ENCODE data around the gene LEO1.

The LEO1 gene

DNA sequence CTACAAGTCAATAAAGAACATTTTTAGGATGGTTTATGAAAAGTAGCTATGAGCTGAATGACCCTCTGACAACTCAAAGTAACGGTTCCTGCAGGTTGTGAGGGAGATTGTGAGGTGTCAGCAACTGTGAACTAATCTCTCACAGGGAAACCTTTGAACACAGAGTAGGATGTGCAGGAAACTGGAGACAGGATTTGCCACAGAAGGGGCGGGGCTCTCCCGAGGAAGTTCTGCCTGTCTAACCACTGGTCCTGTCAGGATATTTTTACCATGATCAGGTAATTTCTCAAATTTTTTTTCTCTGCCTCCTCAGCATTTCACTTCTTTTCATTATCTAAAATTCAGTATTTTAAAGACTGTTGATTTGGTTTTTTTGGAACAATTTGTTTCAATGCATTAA is 33.3 kb downstream of the LEO1 start:
- no peak for TF ChIP-seq PAX5 (IDR thresholded peaks at IDR 0.05; ENCODE audit: insufficient read depth, low read length, severe bottlenecking)
- DNase-seq (ENCODE audit: insufficient read length, low spot score) (no peak), FAIRE-seq (no peak)

DNA sequence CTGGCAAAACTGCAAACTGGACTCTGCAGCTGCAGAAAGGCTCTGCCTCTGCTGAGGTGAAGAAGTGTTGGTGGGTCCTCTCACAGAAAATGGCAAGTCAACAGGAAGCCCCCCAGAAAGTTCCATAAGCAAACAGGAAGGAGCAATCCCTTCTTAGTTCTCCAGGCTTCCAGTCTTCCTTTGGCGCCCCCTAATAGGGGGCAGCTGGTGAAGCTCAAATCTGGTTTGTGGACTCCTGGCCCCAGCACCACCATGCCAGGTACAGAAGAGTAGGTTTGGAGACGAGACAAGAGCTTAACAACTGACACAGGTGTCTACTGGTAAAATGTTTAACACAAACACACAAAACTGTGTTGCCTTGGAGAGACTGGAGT is 35.5 kb downstream of the LEO1 start:
- DNase-seq (ENCODE audit: insufficient read length, low spot score) = no peak
- no peak for FAIRE-seq
- TF ChIP-seq POLR2A (IDR thresholded peaks at IDR 0.05; ENCODE audit: low read depth, low read length) = no peak
- TF ChIP-seq TAF1 (IDR thresholded peaks at IDR 0.05; ENCODE audit: low read depth, low read length) = no peak
- no peak for TF ChIP-seq SPI1 (IDR thresholded peaks at IDR 0.05; ENCODE audit: low read depth, low read length)
- no peak for TF ChIP-seq POU2F2 (IDR thresholded peaks at IDR 0.05; ENCODE audit: low read depth, low read length)
- no peak for TF ChIP-seq PAX5 (IDR thresholded peaks at IDR 0.05; ENCODE audit: insufficient read depth, low read length, severe bottlenecking)
- no peak for TF ChIP-seq POLR2AphosphoS5 (IDR thresholded peaks at IDR 0.05; ENCODE audit: low read depth, low read length)

- no peak for TF ChIP-seq PAX5 (IDR thresholded peaks at IDR 0.05; ENCODE audit: insufficient read depth, low read length, severe bottlenecking)
- no peak for TF ChIP-seq TAF1 (IDR thresholded peaks at IDR 0.05; ENCODE audit: low read depth, low read length)
- no peak for TF ChIP-seq POU2F2 (IDR thresholded peaks at IDR 0.05; ENCODE audit: low read depth, low read length)
- no peak for TF ChIP-seq POLR2A (IDR thresholded peaks at IDR 0.05; ENCODE audit: low read depth, low read length)
- peak; percentile 92 for TF ChIP-seq SPI1 (IDR thresholded peaks at IDR 0.05; ENCODE audit: low read depth, low read length)
- no peak for TF ChIP-seq POLR2AphosphoS5 (IDR thresholded peaks at IDR 0.05; ENCODE audit: low read depth, low read length)
- FAIRE-seq (peak; percentile 82), DNase-seq (ENCODE audit: insufficient read length, low spot score) (peak; percentile 47)
These were observed 36.0 kb downstream of the LEO1 start for GRCh38 chr15:51935466-51936104.

- FAIRE-seq = no peak
These were observed 39.4 kb downstream of the LEO1 start for GRCh38 chr15:51932161-51932560.

DNA sequence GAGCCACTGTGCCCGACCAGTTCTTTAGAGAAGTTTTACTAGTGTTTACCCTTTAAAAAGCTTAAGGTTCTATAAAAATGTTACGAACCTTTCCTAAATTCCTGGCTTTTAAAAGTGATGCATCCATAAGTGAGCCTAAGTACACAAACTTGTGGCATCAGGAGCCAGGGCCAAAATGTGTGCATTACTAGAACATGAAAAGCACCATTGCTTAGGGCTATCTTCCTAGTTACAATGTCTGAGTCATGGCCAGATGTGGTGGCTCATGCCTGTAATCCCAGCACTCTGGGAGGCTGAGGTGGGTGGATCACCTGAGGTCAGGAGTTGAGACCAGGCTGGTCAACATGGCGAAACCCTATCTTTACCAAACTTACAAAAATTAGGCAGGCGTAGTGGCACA is 39.9 kb downstream of the LEO1 start:
- TF ChIP-seq PAX5 (IDR thresholded peaks at IDR 0.05; ENCODE audit: insufficient read depth, low read length, severe bottlenecking) (no peak), POU2F2 (IDR thresholded peaks at IDR 0.05; ENCODE audit: low read depth, low read length) (no peak)
- no peak for FAIRE-seq
- no peak for DNase-seq (ENCODE audit: insufficient read length, low spot score)

More at GRCh38 chr15:51932161-51932560, 39.4 kb downstream of the LEO1 start:
- TF ChIP-seq POLR2AphosphoS5 (IDR thresholded peaks at IDR 0.05; ENCODE audit: low read depth, low read length) (no peak), TAF1 (IDR thresholded peaks at IDR 0.05; ENCODE audit: low read depth, low read length) (no peak), POU2F2 (IDR thresholded peaks at IDR 0.05; ENCODE audit: low read depth, low read length) (no peak), PAX5 (IDR thresholded peaks at IDR 0.05; ENCODE audit: insufficient read depth, low read length, severe bottlenecking) (no peak), POLR2A (IDR thresholded peaks at IDR 0.05; ENCODE audit: low read depth, low read length) (no peak), SPI1 (IDR thresholded peaks at IDR 0.05; ENCODE audit: low read depth, low read length) (no peak)
- DNase-seq (ENCODE audit: insufficient read length, low spot score) = no peak

GRCh38 chr15:51931016-51931415 is 40.6 kb downstream of the LEO1 start:
- DNase-seq (ENCODE audit: insufficient read length, low spot score) (no peak), FAIRE-seq (no peak)
- TF ChIP-seq POLR2A (IDR thresholded peaks at IDR 0.05; ENCODE audit: low read depth, low read length) (no peak), SPI1 (IDR thresholded peaks at IDR 0.05; ENCODE audit: low read depth, low read length) (no peak), POU2F2 (IDR thresholded peaks at IDR 0.05; ENCODE audit: low read depth, low read length) (no peak), PAX5 (IDR thresholded peaks at IDR 0.05; ENCODE audit: insufficient read depth, low read length, severe bottlenecking) (no peak), TAF1 (IDR thresholded peaks at IDR 0.05; ENCODE audit: low read depth, low read length) (no peak), POLR2AphosphoS5 (IDR thresholded peaks at IDR 0.05; ENCODE audit: low read depth, low read length) (no peak)

DNA sequence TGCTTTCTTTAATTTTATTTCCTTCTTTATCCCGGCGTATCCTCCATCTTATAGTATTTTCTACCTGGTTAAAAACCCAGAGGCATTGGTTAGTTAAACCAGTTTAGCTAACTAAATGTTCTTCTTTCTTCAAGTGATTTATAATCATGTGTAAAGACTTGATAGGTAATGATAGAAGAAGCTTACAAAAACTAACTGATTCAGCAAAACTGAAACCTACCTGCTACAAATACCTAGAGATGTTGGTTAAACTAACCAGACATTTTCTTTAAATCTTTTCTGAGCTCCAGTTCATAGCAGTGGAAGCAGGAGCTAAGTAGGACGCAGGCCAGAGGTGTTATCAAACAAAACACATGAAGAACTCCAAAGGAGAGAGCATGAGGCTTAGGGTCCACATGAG is 44.8 kb downstream of the LEO1 start:
- FAIRE-seq (no peak), DNase-seq (ENCODE audit: insufficient read length, low spot score) (no peak)
- TF ChIP-seq POLR2A (IDR thresholded peaks at IDR 0.05; ENCODE audit: low read depth, low read length) (no peak), POU2F2 (IDR thresholded peaks at IDR 0.05; ENCODE audit: low read depth, low read length) (no peak), PAX5 (IDR thresholded peaks at IDR 0.05; ENCODE audit: insufficient read depth, low read length, severe bottlenecking) (no peak), SPI1 (IDR thresholded peaks at IDR 0.05; ENCODE audit: low read depth, low read length) (no peak), TAF1 (IDR thresholded peaks at IDR 0.05; ENCODE audit: low read depth, low read length) (no peak), POLR2AphosphoS5 (IDR thresholded peaks at IDR 0.05; ENCODE audit: low read depth, low read length) (no peak)

DNA sequence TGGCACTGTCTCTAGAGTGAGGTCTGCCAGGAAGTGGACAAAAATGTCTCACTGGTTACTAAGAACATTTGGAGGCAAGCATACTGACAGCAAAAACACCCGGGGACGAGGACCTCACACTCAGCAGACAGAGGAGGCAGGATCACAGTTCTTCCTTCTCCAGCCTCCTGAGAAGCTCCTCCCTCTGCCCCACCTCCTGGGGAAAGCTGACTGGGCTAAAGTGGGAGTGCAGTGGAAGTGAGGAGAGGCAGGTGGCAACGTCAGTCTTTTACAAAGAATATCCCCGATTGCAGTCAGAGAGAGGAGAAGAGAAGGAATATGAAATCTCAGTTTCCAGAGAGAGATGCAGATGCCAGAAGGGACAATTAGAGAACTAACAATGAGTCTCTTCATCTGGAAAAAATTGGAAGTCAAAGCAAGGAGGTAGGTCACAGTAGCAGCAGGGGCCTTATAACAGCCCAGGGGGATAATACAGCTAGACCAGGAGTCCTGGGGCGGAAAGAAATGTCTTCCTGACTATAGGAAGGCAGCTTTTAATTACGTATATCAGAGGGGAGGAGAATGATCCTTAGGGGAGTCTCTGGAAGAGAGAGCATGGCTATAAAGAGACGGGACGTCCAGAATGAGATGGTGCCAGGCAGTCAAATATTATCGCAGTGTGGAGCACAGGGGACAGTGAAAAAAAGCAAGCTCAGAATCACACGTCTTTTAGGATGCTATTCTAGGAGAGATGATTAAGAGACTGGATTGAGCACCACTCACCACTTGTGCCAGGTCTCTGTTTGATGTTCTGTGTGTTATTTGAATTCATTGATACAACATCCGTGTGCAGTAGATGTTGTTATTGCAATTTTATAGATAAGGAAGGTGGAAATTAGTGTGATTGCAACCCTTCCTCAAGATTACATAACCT is 47.2 kb downstream of the LEO1 start:
- TF ChIP-seq SPI1 (IDR thresholded peaks at IDR 0.05; ENCODE audit: low read depth, low read length) (no peak), POLR2AphosphoS5 (IDR thresholded peaks at IDR 0.05; ENCODE audit: low read depth, low read length) (no peak), POU2F2 (IDR thresholded peaks at IDR 0.05; ENCODE audit: low read depth, low read length) (no peak)
- FAIRE-seq (no peak), DNase-seq (ENCODE audit: insufficient read length, low spot score) (no peak)

DNA sequence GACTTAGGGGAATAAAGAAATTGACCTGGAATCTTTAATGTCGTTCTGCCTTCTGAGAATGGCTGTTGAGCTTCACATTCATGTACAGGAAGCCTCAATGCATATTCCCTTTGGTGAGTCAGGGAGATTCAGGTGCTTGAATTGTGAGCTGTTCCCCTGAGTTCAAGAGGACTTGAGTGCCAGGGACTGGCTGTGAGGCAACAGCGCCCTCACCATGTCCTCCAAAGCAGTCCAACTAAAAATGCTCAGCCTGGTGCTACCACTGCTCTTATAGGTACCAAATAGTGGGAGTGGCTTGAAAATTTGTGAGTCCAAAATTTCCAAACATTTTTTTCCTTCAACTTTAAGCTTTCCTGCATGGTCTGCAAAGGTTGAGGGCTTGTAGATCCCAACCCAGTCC is 54.1 kb downstream of the LEO1 start:
- TF ChIP-seq PAX5 (IDR thresholded peaks at IDR 0.05; ENCODE audit: insufficient read depth, low read length, severe bottlenecking) (no peak), POU2F2 (IDR thresholded peaks at IDR 0.05; ENCODE audit: low read depth, low read length) (no peak), TAF1 (IDR thresholded peaks at IDR 0.05; ENCODE audit: low read depth, low read length) (no peak), POLR2A (IDR thresholded peaks at IDR 0.05; ENCODE audit: low read depth, low read length) (no peak), POLR2AphosphoS5 (IDR thresholded peaks at IDR 0.05; ENCODE audit: low read depth, low read length) (no peak), SPI1 (IDR thresholded peaks at IDR 0.05; ENCODE audit: low read depth, low read length) (no peak)
- no peak for FAIRE-seq
- DNase-seq (ENCODE audit: insufficient read length, low spot score) = no peak

GRCh38 chr15:51912528-51912927 is 59.0 kb downstream of the LEO1 start:
- DNase-seq (ENCODE audit: insufficient read length, low spot score) = no peak
- TF ChIP-seq POLR2AphosphoS5 (IDR thresholded peaks at IDR 0.05; ENCODE audit: low read depth, low read length) = no peak
- TF ChIP-seq TAF1 (IDR thresholded peaks at IDR 0.05; ENCODE audit: low read depth, low read length) = no peak
- TF ChIP-seq POU2F2 (IDR thresholded peaks at IDR 0.05; ENCODE audit: low read depth, low read length) = no peak
- TF ChIP-seq PAX5 (IDR thresholded peaks at IDR 0.05; ENCODE audit: insufficient read depth, low read length, severe bottlenecking) = no peak
- TF ChIP-seq SPI1 (IDR thresholded peaks at IDR 0.05; ENCODE audit: low read depth, low read length) = no peak
- TF ChIP-seq POLR2A (IDR thresholded peaks at IDR 0.05; ENCODE audit: low read depth, low read length) = no peak
- FAIRE-seq = no peak
